ENCODE results near the gene TEX48.
A peak's percentile ranks its signal among the peaks of the same experiment; 100 is the strongest.

Gene TEX48

GRCh38 chr9:114694146-114694545, 12.2 kb upstream of the TEX48 start:
- peaks cover 2% of the 10 kb centered on the region for H3K27me3 ChIP-seq (ENCODE audit: insufficient read depth, low read length)
- H2BK12ac ChIP-seq (ENCODE audit: low read length), result no peak overlapping the region
- H3K4me3 ChIP-seq (ENCODE audit: low read depth, low read length), result no peak overlapping the region
- H3K79me1 ChIP-seq (ENCODE audit: low read length), result peaks cover 2% of the 10 kb centered on the region
- H2BK120ac ChIP-seq (ENCODE audit: insufficient read depth, low read length, poor library complexity), result no peak overlapping the region
- no peak for DNase-seq
- H2AK5ac ChIP-seq (ENCODE audit: low read length), result no peak overlapping the region
- no peak overlapping the region for H4K91ac ChIP-seq (ENCODE audit: low read depth, low read length)
- H3K79me2 ChIP-seq (ENCODE audit: control insufficient read depth, insufficient read depth, low read length, poor library complexity), result no peaks in the 10 kb centered on the region
- no peak overlapping the region for H3K4me2 ChIP-seq (ENCODE audit: low read length)
- H3K14ac ChIP-seq (ENCODE audit: low read length), result no peak overlapping the region
- no peak overlapping the region for H4K12ac ChIP-seq (ENCODE audit: low read depth, low read length)
- H3K9ac ChIP-seq (ENCODE audit: low read length), result no peak overlapping the region
- no CpG with 5 or more reads among the region's 2 CpGs for WGBS (ENCODE audit: extremely low coverage, insufficient coverage, insufficient read length)
- H3K27ac ChIP-seq (ENCODE audit: low read depth, low read length), result no peak overlapping the region
- H3K4ac ChIP-seq (ENCODE audit: low read depth, low read length), result no peak overlapping the region
- H2BK5ac ChIP-seq (ENCODE audit: low read depth, low read length, poor library complexity), result no peak overlapping the region
- no peak overlapping the region for H4K8ac ChIP-seq (ENCODE audit: low read depth, low read length)
- no peak overlapping the region for H2AFZ ChIP-seq (ENCODE audit: insufficient read depth, low read length, poor library complexity)
- no peaks in the 10 kb centered on the region for H3K9me3 ChIP-seq (ENCODE audit: insufficient read depth, low read depth, low read length)
- H3K4me1 ChIP-seq (ENCODE audit: control insufficient read depth in 1 of 2, insufficient read depth in 2 of 2, low read length in 2 of 2), result peaks cover 0 to 2% of the 10 kb centered on the region in 2 experiments
- H3K23ac ChIP-seq (ENCODE audit: low read length), result no peak overlapping the region
- H3K18ac ChIP-seq (ENCODE audit: low read length), result no peak overlapping the region
- H3K36me3 ChIP-seq (ENCODE audit: control insufficient read depth in 1 of 2, insufficient read depth in 2 of 2, low read length in 2 of 2), result no peaks in the 10 kb centered on the region

DNA sequence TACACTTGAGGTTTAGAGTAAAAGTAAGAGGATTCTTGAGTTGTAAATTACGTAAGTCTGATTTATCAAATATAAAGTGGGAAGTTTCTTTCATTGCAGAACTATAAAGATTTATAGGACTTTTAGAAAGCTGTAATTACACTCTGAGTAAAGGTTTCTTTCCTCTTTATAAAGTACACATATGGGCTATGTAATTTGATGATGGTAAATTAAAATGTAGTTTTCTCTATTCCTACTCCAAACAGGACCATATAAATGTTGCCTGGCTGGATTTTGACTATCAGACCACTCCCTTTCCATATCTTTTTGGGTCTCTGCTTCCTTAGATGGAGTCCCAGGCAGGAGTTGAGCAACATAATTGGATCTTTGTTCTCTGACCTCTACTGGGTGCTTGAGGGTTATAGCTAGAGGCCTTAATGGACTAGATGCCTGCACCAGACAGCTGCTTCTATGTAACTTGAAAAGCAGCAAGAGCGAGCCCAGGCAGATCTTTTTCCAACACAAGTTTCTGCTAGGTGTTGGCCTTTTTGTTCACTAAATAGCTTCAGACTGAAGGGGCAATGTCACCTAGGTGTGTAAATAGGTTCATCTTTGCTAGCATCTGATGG, 11.4 kb upstream of the TEX48 start:
- no peak overlapping the region for H2AK5ac ChIP-seq (ENCODE audit: low read length)
- no peaks in the 10 kb centered on the region for H3K36me3 ChIP-seq (ENCODE audit: control insufficient read depth in 1 of 2, insufficient read depth in 2 of 2, low read length in 2 of 2)
- H3K23ac ChIP-seq (ENCODE audit: low read length), result no peak overlapping the region
- H3K4me1 ChIP-seq (ENCODE audit: control insufficient read depth in 1 of 2, insufficient read depth in 2 of 2, low read length in 2 of 2), result peaks cover 0 to 2% of the 10 kb centered on the region in 2 experiments
- H3K9ac ChIP-seq (ENCODE audit: low read length), result no peak overlapping the region
- H3K79me2 ChIP-seq (ENCODE audit: control insufficient read depth, insufficient read depth, low read length, poor library complexity), result no peaks in the 10 kb centered on the region
- no CpG with 5 or more reads among the region's 2 CpGs for WGBS (ENCODE audit: extremely low coverage, insufficient coverage, insufficient read length)
- H2AFZ ChIP-seq (ENCODE audit: insufficient read depth, low read length, poor library complexity), result no peak overlapping the region
- no peak overlapping the region for H3K4me2 ChIP-seq (ENCODE audit: low read length)
- no peaks in the 10 kb centered on the region for H3K27me3 ChIP-seq (ENCODE audit: insufficient read depth, low read length)
- no peak overlapping the region for H2BK5ac ChIP-seq (ENCODE audit: low read depth, low read length, poor library complexity)
- no peak for DNase-seq
- no peak overlapping the region for H4K91ac ChIP-seq (ENCODE audit: low read depth, low read length)
- no peak overlapping the region for H2BK12ac ChIP-seq (ENCODE audit: low read length)
- H3K14ac ChIP-seq (ENCODE audit: low read length), result no peak overlapping the region
- peaks cover 2% of the 10 kb centered on the region for H3K79me1 ChIP-seq (ENCODE audit: low read length)
- H3K4me3 ChIP-seq (ENCODE audit: low read depth, low read length), result no peak overlapping the region
- H3K27ac ChIP-seq (ENCODE audit: low read depth, low read length), result no peak overlapping the region
- no peak overlapping the region for H4K8ac ChIP-seq (ENCODE audit: low read depth, low read length)
- no peak overlapping the region for H4K12ac ChIP-seq (ENCODE audit: low read depth, low read length)
- no peaks in the 10 kb centered on the region for H3K9me3 ChIP-seq (ENCODE audit: insufficient read depth, low read depth, low read length)
- no peak overlapping the region for H2BK120ac ChIP-seq (ENCODE audit: insufficient read depth, low read length, poor library complexity)
- H3K18ac ChIP-seq (ENCODE audit: low read length), result no peak overlapping the region
- no peak overlapping the region for H3K4ac ChIP-seq (ENCODE audit: low read depth, low read length)

DNA sequence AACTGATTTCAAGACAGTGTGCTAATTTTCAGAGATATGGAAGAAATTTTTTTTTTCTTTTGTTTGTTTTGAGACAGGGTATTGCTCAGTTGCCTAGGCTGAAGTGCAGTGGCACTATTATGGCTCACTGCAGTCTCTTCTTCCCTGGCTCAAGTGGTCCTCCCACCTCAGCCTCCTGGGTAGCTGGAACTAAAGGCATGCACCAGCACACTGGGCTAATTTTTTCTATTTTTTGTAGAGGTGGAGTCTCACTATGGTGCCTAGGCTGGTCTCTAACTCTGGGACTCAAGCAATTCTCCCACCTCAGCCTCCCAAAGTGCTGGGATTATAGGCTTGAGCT, 9.9 kb upstream of the TEX48 start:
- Histone ChIP-seq H2AFZ (ENCODE audit: insufficient read depth, low read length, poor library complexity) (no peak overlapping the region), H2BK120ac (ENCODE audit: insufficient read depth, low read length, poor library complexity) (no peak overlapping the region), H3K9ac (ENCODE audit: low read length) (no peak overlapping the region), H3K9me3 (ENCODE audit: insufficient read depth, low read depth, low read length) (no peaks in the 10 kb centered on the region), H2AK5ac (ENCODE audit: low read length) (no peak overlapping the region), H4K8ac (ENCODE audit: low read depth, low read length) (no peak overlapping the region), H3K4me1 (ENCODE audit: control insufficient read depth in 1 of 2, insufficient read depth in 2 of 2, low read length in 2 of 2) (peaks cover 0 to 2% of the 10 kb centered on the region in 2 experiments), H3K27me3 (ENCODE audit: insufficient read depth, low read length) (no peaks in the 10 kb centered on the region), H2BK5ac (ENCODE audit: low read depth, low read length, poor library complexity) (no peak overlapping the region), H4K12ac (ENCODE audit: low read depth, low read length) (no peak overlapping the region), H4K91ac (ENCODE audit: low read depth, low read length) (no peak overlapping the region), H3K18ac (ENCODE audit: low read length) (no peak overlapping the region), H3K79me2 (ENCODE audit: control insufficient read depth, insufficient read depth, low read length, poor library complexity) (no peaks in the 10 kb centered on the region), H3K79me1 (ENCODE audit: low read length) (peaks cover 2% of the 10 kb centered on the region), H2BK12ac (ENCODE audit: low read length) (no peak overlapping the region), H3K36me3 (ENCODE audit: control insufficient read depth in 1 of 2, insufficient read depth in 2 of 2, low read length in 2 of 2) (no peaks in the 10 kb centered on the region), H3K4me2 (ENCODE audit: low read length) (no peak overlapping the region), H3K4ac (ENCODE audit: low read depth, low read length) (no peak overlapping the region), H3K23ac (ENCODE audit: low read length) (no peak overlapping the region), H3K14ac (ENCODE audit: low read length) (no peak overlapping the region), H3K27ac (ENCODE audit: low read depth, low read length) (no peak overlapping the region), H3K4me3 (ENCODE audit: low read depth, low read length) (no peak overlapping the region)
- DNase-seq, result no peak

- Histone ChIP-seq H2BK5ac (ENCODE audit: low read depth, low read length, poor library complexity) (no peak overlapping the region), H3K27ac (ENCODE audit: low read depth, low read length) (no peak overlapping the region), H3K9ac (ENCODE audit: low read length) (no peak overlapping the region), H3K9me3 (ENCODE audit: insufficient read depth, low read depth, low read length) (no peaks in the 10 kb centered on the region), H2BK120ac (ENCODE audit: insufficient read depth, low read length, poor library complexity) (no peak overlapping the region), H3K4ac (ENCODE audit: low read depth, low read length) (no peak overlapping the region), H3K36me3 (ENCODE audit: control insufficient read depth in 1 of 2, insufficient read depth in 2 of 2, low read length in 2 of 2) (no peaks in the 10 kb centered on the region), H3K18ac (ENCODE audit: low read length) (no peak overlapping the region), H2BK12ac (ENCODE audit: low read length) (no peak overlapping the region), H3K4me3 (ENCODE audit: low read depth, low read length) (no peak overlapping the region), H3K4me1 (ENCODE audit: control insufficient read depth in 1 of 2, insufficient read depth in 2 of 2, low read length in 2 of 2) (peaks cover 0 to 2% of the 10 kb centered on the region in 2 experiments), H3K14ac (ENCODE audit: low read length) (no peak overlapping the region), H3K79me2 (ENCODE audit: control insufficient read depth, insufficient read depth, low read length, poor library complexity) (no peaks in the 10 kb centered on the region), H3K23ac (ENCODE audit: low read length) (no peak overlapping the region), H4K12ac (ENCODE audit: low read depth, low read length) (no peak overlapping the region), H4K8ac (ENCODE audit: low read depth, low read length) (no peak overlapping the region), H3K79me1 (ENCODE audit: low read length) (peaks cover 2% of the 10 kb centered on the region), H2AFZ (ENCODE audit: insufficient read depth, low read length, poor library complexity) (no peak overlapping the region), H3K27me3 (ENCODE audit: insufficient read depth, low read length) (no peaks in the 10 kb centered on the region), H3K4me2 (ENCODE audit: low read length) (no peak overlapping the region), H4K91ac (ENCODE audit: low read depth, low read length) (no peak overlapping the region), H2AK5ac (ENCODE audit: low read length) (no peak overlapping the region)
- WGBS (ENCODE audit: extremely low coverage, insufficient coverage, insufficient read length), result no CpG with 5 or more reads among the region's 11 CpGs
- DNase-seq, result peak in 1 of 2 donors; percentile 53
These were observed 9.3 kb upstream of the TEX48 start for GRCh38 chr9:114691046-114691955.

All from trophoblast cell (in vitro differentiated cells and primary cell).